ENCODE results near the gene CDC37L1.

GRCh38 chr9:4704129-4704528 is 24.8 kb downstream of the CDC37L1 start:
- TF ChIP-seq EZH2 (IDR thresholded peaks at IDR 0.05; ENCODE audit: borderline replicate concordance, low read length): no peak
- no peak for TF ChIP-seq CTCF (IDR thresholded peaks at IDR 0.05; ENCODE audit: low read length)
